Glomerular visceral epithelial cell (primary cell): ENCODE results near the gene GID8.
"Not testable (repeated sequence)": the region's sequence is repeated elsewhere in the genome, so short reads cannot be mapped to it uniquely, and the experiment has no call there.

ENCODE experiments used
- DNase-seq: peaks from one replicate; pipeline ENCODE4 v3.0.0-alpha.2; 2016; ENCODE audit errors: extremely low spot score

The GID8 gene

GRCh38 chr20:62958388-62959100 lies 20.6 kb downstream of the GID8 start:
- no peak for DNase-seq

DNA sequence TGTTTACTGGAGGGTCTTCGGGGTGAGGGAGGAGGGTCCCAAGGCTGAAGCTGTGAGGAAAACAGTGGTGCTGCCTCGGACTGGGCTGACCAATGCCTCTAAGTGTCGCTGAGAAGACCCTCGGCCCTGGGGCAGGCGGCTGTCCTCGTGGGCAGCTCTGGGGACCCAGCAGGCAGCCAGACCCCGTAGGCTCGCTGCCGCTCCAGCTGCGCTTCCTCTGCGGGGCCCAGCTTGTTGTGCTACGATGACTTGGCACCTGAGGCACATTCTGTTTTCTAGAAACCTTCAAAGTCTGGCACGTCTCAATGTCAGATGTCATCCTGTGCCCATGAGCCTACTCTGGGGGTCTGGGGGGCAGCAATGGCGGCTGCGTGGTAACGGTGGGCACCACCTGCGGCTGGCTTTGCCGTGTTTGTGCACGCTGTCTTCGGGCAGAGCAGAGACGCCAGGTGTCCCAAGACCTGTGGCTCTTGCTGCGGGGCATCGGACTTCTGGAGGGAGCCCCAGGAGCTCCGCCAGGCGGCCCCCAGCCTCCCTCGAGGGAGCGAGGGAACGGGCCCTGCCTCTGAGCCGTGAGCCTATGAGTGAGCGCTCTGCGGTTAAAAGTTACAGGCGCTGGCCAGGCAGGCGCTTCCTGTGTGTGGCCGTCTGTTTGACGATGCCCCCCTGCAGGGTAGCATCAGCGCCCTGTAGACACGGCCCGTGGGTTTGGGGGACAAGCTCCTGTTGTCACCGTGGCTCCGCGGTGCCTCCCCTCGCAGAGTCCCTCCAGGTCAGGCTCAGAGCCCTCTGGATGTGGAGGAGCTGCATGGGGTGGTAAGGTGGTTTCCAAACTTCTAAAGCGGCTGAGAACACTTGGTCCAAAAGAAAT lies 21.4 kb downstream of the GID8 start:
- no peak for DNase-seq

GRCh38 chr20:62959998-62960436 lies 22.1 kb downstream of the GID8 start:
- DNase-seq = no peak

DNA sequence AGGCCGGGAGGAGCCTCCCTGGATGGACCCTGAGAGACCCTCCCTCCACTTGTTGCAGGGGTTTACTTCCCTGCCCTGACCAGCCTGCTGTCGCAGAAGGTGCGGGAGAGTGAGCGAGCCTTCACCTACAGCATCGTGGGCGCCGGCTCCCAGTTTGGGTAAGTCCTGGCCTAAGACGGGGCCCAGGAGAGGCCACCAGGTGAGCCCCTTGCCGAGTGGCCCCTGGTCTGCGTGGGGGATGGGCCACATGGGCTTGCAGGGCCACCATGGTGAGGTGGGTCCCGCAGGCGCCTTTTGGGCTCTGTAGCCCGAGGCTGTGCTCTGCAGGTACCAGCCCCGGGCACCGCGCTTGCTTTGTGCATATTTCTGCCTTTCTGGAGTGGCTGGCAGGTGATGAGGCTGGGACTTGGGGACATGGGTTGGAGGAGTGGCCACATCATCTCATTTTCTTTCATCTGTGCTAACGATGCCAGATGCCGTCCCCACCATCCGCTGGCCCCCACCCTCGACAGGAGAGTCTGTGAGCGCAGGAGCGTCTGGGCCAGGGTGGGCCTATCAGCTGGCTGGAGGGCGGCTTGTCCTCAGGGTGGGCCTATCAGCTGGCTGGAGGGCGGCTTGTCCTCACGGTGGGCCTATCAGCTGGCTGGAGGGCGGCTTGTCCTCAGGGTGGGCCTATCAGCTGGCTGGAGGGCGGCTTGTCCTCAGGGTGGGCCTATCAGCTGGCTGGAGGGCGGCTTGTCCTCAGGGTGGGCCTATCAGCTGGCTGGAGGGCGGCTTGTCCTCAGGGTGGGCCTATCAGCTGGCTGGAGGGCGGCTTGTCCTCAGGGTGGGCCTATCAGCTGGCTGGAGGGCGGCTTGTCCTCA lies 22.7 kb downstream of the GID8 start:
- DNase-seq = not testable (repeated sequence)

- no peak for DNase-seq
These were observed 23.4 kb downstream of the GID8 start for GRCh38 chr20:62961310-62961783.

GRCh38 chr20:62961799-62962198 lies 23.9 kb downstream of the GID8 start:
- no peak for DNase-seq

GRCh38 chr20:62962221-62962879 lies 24.4 kb downstream of the GID8 start:
- no peak for DNase-seq

GRCh38 chr20:62962891-62963613 lies 25.1 kb downstream of the GID8 start:
- no peak for DNase-seq

DNA sequence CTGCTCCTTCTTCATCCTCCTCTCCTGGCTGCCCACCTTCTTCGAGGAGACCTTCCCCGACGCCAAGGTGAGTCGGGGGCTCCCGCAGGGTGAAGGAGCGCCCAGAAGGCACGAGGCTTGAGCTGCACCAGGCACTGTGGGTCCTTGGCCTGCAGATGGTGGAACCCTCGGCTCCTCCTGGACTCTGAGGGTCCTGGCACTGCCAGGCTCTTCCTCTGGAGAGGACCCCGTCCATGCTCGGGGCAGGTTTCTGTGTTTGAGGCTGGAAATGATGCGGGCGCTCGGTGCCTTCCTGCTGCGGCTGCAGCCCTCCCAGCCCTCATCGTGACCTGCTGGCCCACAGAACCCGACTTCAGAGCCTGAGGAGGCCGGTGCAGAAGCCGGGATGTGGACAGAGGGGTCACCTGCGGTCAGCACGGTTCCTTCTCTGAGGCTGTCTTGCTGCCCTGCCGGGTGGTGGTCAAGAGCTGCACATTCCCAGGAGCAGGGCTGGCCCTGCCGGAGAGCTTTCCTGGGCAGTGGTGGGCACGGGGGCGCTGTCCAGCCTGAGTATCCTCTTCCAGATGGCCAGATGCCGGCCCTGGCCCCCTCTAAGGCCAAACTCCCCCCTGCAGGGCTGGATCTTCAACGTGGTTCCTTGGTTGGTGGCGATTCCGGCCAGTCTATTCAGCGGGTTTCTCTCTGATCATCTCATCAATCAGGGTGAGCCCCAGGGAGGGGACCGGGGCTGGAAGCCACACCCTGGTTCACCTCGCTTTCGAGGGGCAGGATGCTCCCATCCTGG lies 25.9 kb downstream of the GID8 start:
- no peak for DNase-seq

GRCh38 chr20:62964700-62965099 lies 26.8 kb downstream of the GID8 start:
- DNase-seq = no peak

- DNase-seq = no peak
These were observed 27.4 kb downstream of the GID8 start for GRCh38 chr20:62965363-62965771.

GRCh38 chr20:62966212-62967148 lies 28.5 kb downstream of the GID8 start:
- no peak for DNase-seq

GRCh38 chr20:62967149-62967501 lies 29.2 kb downstream of the GID8 start:
- DNase-seq = no peak

GRCh38 chr20:62967628-62968351 lies 29.8 kb downstream of the GID8 start:
- no peak for DNase-seq

- DNase-seq = no peak
These were observed 30.6 kb downstream of the GID8 start for GRCh38 chr20:62968378-62969178.

DNA sequence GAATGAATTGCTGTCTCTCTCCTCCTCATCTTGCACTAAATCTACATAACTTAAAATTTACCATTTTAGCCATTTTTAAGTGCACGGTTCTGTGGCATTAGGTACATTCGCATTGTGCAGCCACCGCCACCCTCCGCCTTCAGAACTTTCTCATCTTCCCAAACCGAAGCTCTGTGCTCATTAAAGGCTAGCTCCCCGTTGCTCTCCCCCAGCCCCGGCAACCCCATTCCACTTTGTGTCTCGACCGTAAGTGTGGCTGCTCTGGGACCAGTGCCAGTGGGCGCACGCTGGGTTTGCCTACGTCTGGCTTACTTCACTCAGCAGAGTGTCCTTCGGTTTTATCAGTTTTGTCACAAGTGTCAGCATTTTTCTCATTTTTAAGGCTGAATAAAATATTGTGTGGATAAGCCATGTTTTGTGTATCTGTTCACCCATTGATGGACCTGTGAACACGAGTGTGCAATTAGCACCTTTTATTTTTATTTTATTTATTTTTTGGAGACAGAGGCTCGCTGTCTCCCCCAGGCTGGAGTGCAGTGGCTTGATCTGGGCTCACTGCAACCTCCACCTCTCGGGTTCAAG lies 31.3 kb downstream of the GID8 start:
- no peak for DNase-seq

DNA sequence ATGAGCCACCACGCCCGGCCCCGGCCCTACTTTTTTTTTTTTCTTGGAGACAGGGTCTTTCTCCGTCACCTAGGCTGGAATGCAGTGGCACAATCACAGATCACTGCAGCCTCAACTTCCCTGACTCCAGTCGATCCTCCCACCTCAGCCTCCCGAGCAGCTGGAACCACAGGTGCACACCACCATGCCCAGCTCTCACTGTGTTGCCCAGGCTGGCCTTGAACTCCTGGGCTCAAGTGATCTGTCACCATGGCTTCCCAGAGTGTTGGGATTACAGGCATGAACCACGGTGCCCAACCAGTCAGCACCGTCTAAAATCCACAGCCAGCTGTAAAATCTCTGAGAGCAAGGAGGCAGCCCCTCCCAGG lies 32.0 kb downstream of the GID8 start:
- no peak for DNase-seq
